ENCODE data around the gene C12orf54.
"Not testable (repeated sequence)": the region's sequence is repeated elsewhere in the genome, so short reads cannot be mapped to it uniquely, and the experiment has no call there.

The C12orf54 gene

GRCh38 chr12:48512855-48513254 lies 30.6 kb downstream of the C12orf54 start:
- DNase-seq (ENCODE audit: low read depth), result no peak
- TF ChIP-seq, protein P1, sequence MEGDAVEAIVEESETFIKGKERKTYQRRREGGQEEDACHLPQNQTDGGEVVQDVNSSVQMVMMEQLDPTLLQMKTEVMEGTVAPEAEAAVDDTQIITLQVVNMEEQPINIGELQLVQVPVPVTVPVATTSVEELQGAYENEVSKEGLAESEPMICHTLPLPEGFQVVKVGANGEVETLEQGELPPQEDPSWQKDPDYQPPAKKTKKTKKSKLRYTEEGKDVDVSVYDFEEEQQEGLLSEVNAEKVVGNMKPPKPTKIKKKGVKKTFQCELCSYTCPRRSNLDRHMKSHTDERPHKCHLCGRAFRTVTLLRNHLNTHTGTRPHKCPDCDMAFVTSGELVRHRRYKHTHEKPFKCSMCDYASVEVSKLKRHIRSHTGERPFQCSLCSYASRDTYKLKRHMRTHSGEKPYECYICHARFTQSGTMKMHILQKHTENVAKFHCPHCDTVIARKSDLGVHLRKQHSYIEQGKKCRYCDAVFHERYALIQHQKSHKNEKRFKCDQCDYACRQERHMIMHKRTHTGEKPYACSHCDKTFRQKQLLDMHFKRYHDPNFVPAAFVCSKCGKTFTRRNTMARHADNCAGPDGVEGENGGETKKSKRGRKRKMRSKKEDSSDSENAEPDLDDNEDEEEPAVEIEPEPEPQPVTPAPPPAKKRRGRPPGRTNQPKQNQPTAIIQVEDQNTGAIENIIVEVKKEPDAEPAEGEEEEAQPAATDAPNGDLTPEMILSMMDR (IDR thresholded peaks at IDR 0.05; ENCODE audit: control insufficient read depth, extremely low read depth, insufficient read depth), result no peak
- no peak overlapping the region for H3K4me3 ChIP-seq (ENCODE audit: low read depth, low read length)

- no peak overlapping the region for H3K4me3 ChIP-seq (ENCODE audit: low read depth, low read length)
- no peak for DNase-seq (ENCODE audit: low read depth)
- TF ChIP-seq, protein P1 (IDR thresholded peaks at IDR 0.05; ENCODE audit: control insufficient read depth, extremely low read depth, insufficient read depth), result no peak
Observed at GRCh38 chr12:48514728-48515127, 32.4 kb downstream of the C12orf54 start.

DNA sequence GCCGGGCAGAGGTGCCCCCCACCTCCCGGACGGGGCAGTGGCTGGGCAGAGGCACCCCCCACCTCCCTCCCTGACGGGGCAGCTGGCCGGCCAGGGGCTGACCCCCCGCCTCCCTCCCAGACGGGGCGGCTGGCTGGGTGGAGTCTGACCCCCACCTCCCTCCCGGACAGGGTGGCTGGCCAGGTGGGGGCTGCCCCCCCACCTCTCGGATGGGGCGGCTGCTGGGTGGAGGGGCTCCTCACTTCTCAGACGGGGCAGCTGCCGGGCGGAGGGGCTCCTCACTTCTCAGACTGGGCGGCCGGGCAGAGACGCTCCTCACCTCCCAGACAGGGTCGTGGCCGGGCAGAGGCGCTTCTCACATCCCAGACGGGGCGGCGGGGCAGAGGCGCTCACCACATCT lies 38.1 kb downstream of the C12orf54 start:
- DNase-seq (ENCODE audit: low read depth), result not testable (repeated sequence)

GRCh38 chr12:48525332-48525731 lies 43.0 kb downstream of the C12orf54 start, which contains the start of gene OR8S1:
Gene OR8S1, plus strand, starts transcription at chr12:48525632. Its CDS starts 0 bp downstream, at chr12:48525632.
- DNase-seq (ENCODE audit: low read depth), result no peak
- H3K4me3 ChIP-seq (ENCODE audit: low read depth, low read length), result no peak within 1 kb of the TSS
- TF ChIP-seq, protein P1 (IDR thresholded peaks at IDR 0.05; ENCODE audit: control insufficient read depth, extremely low read depth, insufficient read depth), result no peak

More for the DNA sequence above, 38.1 kb downstream of the C12orf54 start:
- not testable (repeated sequence) for H3K4me3 ChIP-seq (ENCODE audit: low read depth, low read length)

DNA sequence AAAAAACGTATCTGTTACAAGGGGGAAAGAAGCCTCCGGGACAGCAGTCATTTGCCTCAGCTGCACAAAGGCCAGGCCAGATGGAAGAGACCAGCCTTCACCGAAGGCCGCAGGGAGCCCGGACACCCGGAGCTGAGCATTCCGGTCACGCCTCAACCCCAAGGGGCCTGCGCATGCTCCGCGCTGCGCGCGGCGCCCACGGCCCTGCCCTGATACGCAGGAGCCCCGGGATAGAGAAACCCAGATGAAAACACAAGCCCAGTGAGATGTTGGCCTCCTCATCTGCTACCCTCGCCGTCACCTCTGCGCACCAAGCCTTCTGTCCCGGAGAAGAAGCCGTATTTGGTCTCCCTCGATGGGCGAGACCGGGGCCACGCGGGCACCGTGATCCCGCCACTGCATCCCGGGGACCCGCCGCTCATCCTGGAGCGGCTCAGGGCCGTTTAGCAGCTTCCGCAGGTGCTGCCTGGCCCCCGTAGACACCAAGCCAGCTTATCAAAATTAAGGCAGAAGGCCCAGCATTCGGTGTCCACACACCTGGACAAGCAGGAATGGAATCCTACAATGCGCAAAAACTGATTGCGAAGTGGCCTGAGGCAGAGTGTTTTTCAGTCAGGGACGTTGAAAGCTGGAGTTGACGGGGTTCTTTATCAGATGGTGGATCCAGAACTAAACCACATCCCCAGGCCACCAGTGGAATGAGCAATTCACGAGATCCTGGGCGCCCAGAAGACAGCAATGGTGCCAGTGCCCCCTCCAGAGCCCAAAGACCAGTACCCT lies 45.8 kb downstream of the C12orf54 start:
- no peak for DNase-seq (ENCODE audit: low read depth)
- no peak overlapping the region for H3K4me3 ChIP-seq (ENCODE audit: low read depth, low read length)
- TF ChIP-seq, protein P1 (IDR thresholded peaks at IDR 0.05; ENCODE audit: control insufficient read depth, extremely low read depth, insufficient read depth), result no peak

GRCh38 chr12:48532601-48533000 lies 50.3 kb downstream of the C12orf54 start:
- TF ChIP-seq, protein P1 (IDR thresholded peaks at IDR 0.05; ENCODE audit: control insufficient read depth, extremely low read depth, insufficient read depth), result no peak
- H3K4me3 ChIP-seq (ENCODE audit: low read depth, low read length), result no peak overlapping the region
- no peak for DNase-seq (ENCODE audit: low read depth)

DNA sequence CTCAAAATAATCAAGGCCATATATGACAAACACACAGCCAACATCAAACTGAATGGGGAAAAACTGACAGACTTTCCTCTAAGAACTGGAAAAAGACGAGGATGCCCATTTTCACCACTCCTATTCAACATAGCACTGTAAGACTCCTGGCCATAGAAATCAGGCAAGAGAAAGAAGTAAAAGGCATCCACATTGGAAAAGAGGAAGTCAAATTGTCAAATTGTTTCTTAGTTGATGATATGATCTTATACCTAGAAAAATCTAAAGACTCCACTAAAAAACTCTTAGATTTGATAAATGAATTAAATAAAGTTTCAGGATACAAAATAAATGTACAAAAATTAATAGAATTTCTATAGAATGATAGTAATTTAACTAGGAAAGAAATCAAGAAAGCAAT lies 54.3 kb downstream of the C12orf54 start:
- TF ChIP-seq, protein P1 (IDR thresholded peaks at IDR 0.05; ENCODE audit: control insufficient read depth, extremely low read depth, insufficient read depth), result no peak
- DNase-seq (ENCODE audit: low read depth), result no peak
- H3K4me3 ChIP-seq (ENCODE audit: low read depth, low read length), result no peak overlapping the region
